ENCODE measurements around the gene MACROD2.

DNA sequence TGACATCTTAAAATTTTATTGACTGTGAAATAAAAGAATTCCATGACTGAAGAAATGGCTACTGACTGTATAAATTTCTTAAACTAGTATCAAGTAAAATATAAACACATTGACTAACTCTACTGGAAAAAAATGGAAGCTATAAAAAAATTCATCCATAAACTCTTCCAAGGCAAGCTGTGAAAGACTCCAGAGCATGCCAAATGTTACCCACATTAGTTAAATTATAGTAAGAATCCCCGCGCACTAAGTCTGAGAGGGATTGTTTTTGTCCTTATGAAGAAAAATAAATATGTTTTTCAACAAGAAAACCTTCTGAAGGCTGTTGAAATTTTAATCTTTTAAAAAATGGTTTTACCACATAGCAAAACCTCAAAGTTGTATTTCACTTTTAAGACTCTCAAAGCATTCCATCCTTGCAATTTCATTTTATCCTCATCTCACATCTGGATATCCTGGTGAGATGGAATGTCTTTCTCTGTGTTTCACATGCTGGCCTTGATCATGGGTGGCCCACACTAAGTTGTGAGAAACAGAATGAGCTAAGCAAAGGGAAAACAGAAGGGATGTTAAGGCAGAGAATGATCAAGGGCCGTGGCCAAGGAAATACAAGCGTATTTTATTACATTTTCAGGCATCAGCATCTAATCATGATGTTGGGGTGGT lies 1845.5 kb downstream of the MACROD2 start:
- TF ChIP-seq RAD21 (IDR thresholded peaks at IDR 0.05; ENCODE audit: low read length) (no peak), MAFK (IDR thresholded peaks at IDR 0.05; ENCODE audit: low read depth, low read length) (no peak), POLR2A (IDR thresholded peaks at IDR 0.05; ENCODE audit: low read depth, low read length) (no peak), RCOR1 (IDR thresholded peaks at IDR 0.05; ENCODE audit: insufficient replicate concordance, low read length) (no peak), RFX5 (IDR thresholded peaks at IDR 0.05; ENCODE audit: low read depth, low read length) (no peak), MXI1 (IDR thresholded peaks at IDR 0.05; ENCODE audit: borderline replicate concordance, low read depth, low read length) (no peak), NFE2L2 (IDR thresholded peaks at IDR 0.05; ENCODE audit: low read depth, low read length) (no peak), FOS (IDR thresholded peaks at IDR 0.05; ENCODE audit: low read depth, low read length) (no peak), SMC3 (IDR thresholded peaks at IDR 0.05; ENCODE audit: low read depth, low read length) (no peak)
- TF ChIP-seq, protein P1, sequence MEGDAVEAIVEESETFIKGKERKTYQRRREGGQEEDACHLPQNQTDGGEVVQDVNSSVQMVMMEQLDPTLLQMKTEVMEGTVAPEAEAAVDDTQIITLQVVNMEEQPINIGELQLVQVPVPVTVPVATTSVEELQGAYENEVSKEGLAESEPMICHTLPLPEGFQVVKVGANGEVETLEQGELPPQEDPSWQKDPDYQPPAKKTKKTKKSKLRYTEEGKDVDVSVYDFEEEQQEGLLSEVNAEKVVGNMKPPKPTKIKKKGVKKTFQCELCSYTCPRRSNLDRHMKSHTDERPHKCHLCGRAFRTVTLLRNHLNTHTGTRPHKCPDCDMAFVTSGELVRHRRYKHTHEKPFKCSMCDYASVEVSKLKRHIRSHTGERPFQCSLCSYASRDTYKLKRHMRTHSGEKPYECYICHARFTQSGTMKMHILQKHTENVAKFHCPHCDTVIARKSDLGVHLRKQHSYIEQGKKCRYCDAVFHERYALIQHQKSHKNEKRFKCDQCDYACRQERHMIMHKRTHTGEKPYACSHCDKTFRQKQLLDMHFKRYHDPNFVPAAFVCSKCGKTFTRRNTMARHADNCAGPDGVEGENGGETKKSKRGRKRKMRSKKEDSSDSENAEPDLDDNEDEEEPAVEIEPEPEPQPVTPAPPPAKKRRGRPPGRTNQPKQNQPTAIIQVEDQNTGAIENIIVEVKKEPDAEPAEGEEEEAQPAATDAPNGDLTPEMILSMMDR (conservative IDR thresholded peaks at IDR 0.05; ENCODE audit: low read depth, low read length), result no peak
- TF ChIP-seq, protein P2, sequence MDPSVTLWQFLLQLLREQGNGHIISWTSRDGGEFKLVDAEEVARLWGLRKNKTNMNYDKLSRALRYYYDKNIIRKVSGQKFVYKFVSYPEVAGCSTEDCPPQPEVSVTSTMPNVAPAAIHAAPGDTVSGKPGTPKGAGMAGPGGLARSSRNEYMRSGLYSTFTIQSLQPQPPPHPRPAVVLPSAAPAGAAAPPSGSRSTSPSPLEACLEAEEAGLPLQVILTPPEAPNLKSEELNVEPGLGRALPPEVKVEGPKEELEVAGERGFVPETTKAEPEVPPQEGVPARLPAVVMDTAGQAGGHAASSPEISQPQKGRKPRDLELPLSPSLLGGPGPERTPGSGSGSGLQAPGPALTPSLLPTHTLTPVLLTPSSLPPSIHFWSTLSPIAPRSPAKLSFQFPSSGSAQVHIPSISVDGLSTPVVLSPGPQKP (IDR thresholded peaks at IDR 0.05; ENCODE audit: borderline replicate concordance, low read depth, low read length), result no peak
- TF ChIP-seq, protein P3, sequence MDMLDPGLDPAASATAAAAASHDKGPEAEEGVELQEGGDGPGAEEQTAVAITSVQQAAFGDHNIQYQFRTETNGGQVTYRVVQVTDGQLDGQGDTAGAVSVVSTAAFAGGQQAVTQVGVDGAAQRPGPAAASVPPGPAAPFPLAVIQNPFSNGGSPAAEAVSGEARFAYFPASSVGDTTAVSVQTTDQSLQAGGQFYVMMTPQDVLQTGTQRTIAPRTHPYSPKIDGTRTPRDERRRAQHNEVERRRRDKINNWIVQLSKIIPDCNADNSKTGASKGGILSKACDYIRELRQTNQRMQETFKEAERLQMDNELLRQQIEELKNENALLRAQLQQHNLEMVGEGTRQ (IDR thresholded peaks at IDR 0.05; ENCODE audit: low read depth, low read length), result no peak

Data from IMR-90 (cell line).